ENCODE results near the gene COL5A3. TPM values are rescaled to one million over a fixed set of nuclear protein-coding genes. Genes with fewer than 3 reads are reported as not detected.

The COL5A3 gene
- total RNA-seq (under 1 TPM; 0.50 to 0.91 TPM), polyA plus RNA-seq (0.23 TPM)

- Mint-ChIP-seq H3K4me1 (peaks cover 24 to 37% (median 28%) of the 10 kb centered on the region in 3 donors), H3K36me3 (no peaks in the 10 kb centered on the region), H3K4me3 (peak within 1 kb of the TSS; percentile 18 to 88 (median 79)), H3K9me3 (peaks cover 0 to 2% (median 0%) of the 10 kb centered on the region in 5 donors), H3K27ac (peak within 1 kb of the TSS in 7 of 8 donors; percentile 15 to 90 (median 77)), H3K27me3 (peaks cover 36 to 66% of the 10 kb centered on the region in 2 donors)
- POLR2A ChIA-PET = no interaction called here
- Histone ChIP-seq H3K4me1 (ENCODE audit: insufficient read depth, low read length) (peaks cover 5% of the 10 kb centered on the region), H3K36me3 (ENCODE audit: insufficient read depth, low read length) (no peaks in the 10 kb centered on the region), H3K27me3 (ENCODE audit: insufficient read depth, low read length, poor library complexity, severe bottlenecking) (peaks cover 19% of the 10 kb centered on the region), H3K9me3 (ENCODE audit: low read length) (no peaks in the 10 kb centered on the region), H3K4me3 (ENCODE audit: low read length) (no peak within 1 kb of the TSS), H3K27ac (ENCODE audit: low read depth, low read length) (no peak within 1 kb of the TSS)
- CTCF ChIA-PET = interaction anchor here (1.5 kb wide), 1 partner anchor 10 kb away, joined by 5 read pairs; no protein-coding TSS in a partner anchor
- DNase-seq = no peak
Observed at GRCh38 chr19:10010247-10010691, at the start of gene COL5A3. Gene COL5A3 (minus strand): TSS chr19:10010504. CDS start chr19:10010385, 119 bp downstream.

DNA sequence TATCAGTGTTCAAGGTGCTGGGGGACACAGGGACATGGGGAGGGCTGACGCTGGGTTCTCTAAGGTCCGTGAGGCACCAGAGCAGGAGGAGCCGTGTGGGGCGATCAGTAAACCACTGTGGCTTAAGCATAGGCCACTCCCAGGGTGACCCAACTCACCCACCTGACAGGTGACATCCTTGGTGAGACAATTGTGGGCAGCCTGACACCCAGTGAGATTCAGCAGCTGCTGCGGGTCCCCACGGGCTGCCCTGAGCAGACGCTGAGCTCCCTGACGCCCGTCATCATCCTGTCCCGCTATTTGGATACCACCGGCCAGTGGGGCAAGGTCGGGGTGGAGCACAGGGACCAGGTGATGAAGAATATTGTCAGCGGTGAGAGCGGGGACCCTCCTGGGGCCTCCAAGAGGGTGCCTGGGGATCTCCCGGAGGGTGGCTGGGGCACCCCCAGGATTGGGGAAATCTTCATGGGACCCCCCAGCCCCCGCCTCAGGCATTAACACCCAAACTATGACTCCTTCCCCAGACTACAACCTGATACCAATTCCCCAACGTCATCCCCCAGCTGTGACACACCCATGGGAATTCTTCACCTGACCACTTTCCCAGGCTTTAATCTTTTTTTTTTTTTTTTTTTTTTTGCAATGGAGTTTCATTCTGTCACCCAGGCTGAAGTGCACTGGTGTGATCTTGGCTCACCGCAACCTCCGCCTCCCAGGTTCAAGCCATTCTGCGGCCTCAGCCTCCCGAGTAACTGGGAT lies 42.5 kb upstream of the COL5A3 start:
- no peak overlapping the region for H3K4me3 Mint-ChIP-seq
- CTCF ChIA-PET = interaction anchor here (0.7 kb wide), 1 partner anchor 1359 kb away, joined by 3 read pairs; no protein-coding TSS in a partner anchor
- no peaks in the 10 kb centered on the region for H3K4me1 ChIP-seq (ENCODE audit: insufficient read depth, low read length)

GRCh38 chr19:10049626-10050025 lies 39.3 kb upstream of the COL5A3 start:
- H3K27me3 Mint-ChIP-seq = peaks cover 13 to 24% of the 10 kb centered on the region in 2 donors
- H3K4me1 Mint-ChIP-seq = no peaks in the 10 kb centered on the region
- H3K4me3 Mint-ChIP-seq = no peak overlapping the region
- Histone ChIP-seq H3K4me1 (ENCODE audit: insufficient read depth, low read length) (no peaks in the 10 kb centered on the region), H3K4me3 (ENCODE audit: low read length) (no peak overlapping the region), H3K27me3 (ENCODE audit: insufficient read depth, low read length, poor library complexity, severe bottlenecking) (peaks cover 3% of the 10 kb centered on the region), H3K36me3 (ENCODE audit: insufficient read depth, low read length) (no peaks in the 10 kb centered on the region), H3K27ac (ENCODE audit: low read depth, low read length) (no peak overlapping the region), H3K9me3 (ENCODE audit: low read length) (no peaks in the 10 kb centered on the region)
- no peak overlapping the region for H3K27ac Mint-ChIP-seq
- no peak for DNase-seq
- peaks cover 0 to 2% (median 0%) of the 10 kb centered on the region in 5 donors for H3K9me3 Mint-ChIP-seq
- ChIA-PET CTCF (interaction anchor here (0.7 kb wide), 1 partner anchor 22 kb away, joined by 4 read pairs; no protein-coding TSS in a partner anchor), POLR2A (no interaction called here)
- no peaks in the 10 kb centered on the region for H3K36me3 Mint-ChIP-seq

More for the DNA sequence above, 42.5 kb upstream of the COL5A3 start:
- Histone ChIP-seq H3K36me3 (ENCODE audit: insufficient read depth, low read length) (no peaks in the 10 kb centered on the region), H3K9me3 (ENCODE audit: low read length) (no peaks in the 10 kb centered on the region), H3K27ac (ENCODE audit: low read depth, low read length) (no peak overlapping the region), H3K27me3 (ENCODE audit: insufficient read depth, low read length, poor library complexity, severe bottlenecking) (no peaks in the 10 kb centered on the region), H3K4me3 (ENCODE audit: low read length) (no peak overlapping the region)
- Mint-ChIP-seq H3K36me3 (no peaks in the 10 kb centered on the region), H3K27ac (peak overlapping the region in 1 of 8 donors; percentile 11), H3K4me1 (peaks cover 0 to 2% (median 0%) of the 10 kb centered on the region in 3 donors), H3K27me3 (peaks cover 1 to 7% of the 10 kb centered on the region in 2 donors), H3K9me3 (no peaks in the 10 kb centered on the region)
- DNase-seq = no peak
- POLR2A ChIA-PET = no interaction called here

- H3K4me1 Mint-ChIP-seq = no peaks in the 10 kb centered on the region
- H3K27ac Mint-ChIP-seq = peak overlapping the region in 1 of 8 donors; percentile 52
- Histone ChIP-seq H3K36me3 (ENCODE audit: insufficient read depth, low read length) (no peaks in the 10 kb centered on the region), H3K4me3 (ENCODE audit: low read length) (no peak overlapping the region), H3K27ac (ENCODE audit: low read depth, low read length) (no peak overlapping the region), H3K27me3 (ENCODE audit: insufficient read depth, low read length, poor library complexity, severe bottlenecking) (peaks cover 3% of the 10 kb centered on the region), H3K4me1 (ENCODE audit: insufficient read depth, low read length) (no peaks in the 10 kb centered on the region), H3K9me3 (ENCODE audit: low read length) (no peaks in the 10 kb centered on the region)
- H3K9me3 Mint-ChIP-seq = peaks cover 0 to 2% (median 0%) of the 10 kb centered on the region in 5 donors
- POLR2A ChIA-PET = no interaction called here
- no peak for DNase-seq
- CTCF ChIA-PET = no interaction called here
- H3K4me3 Mint-ChIP-seq = no peak overlapping the region
- H3K27me3 Mint-ChIP-seq = peaks cover 25 to 62% of the 10 kb centered on the region in 2 donors
- H3K36me3 Mint-ChIP-seq = no peaks in the 10 kb centered on the region
Observed at GRCh38 chr19:10045371-10045770, 35.1 kb upstream of the COL5A3 start.

GRCh38 chr19:10044390-10044789 lies 34.1 kb upstream of the COL5A3 start:
- H3K9me3 ChIP-seq (ENCODE audit: low read length) = no peaks in the 10 kb centered on the region
- CTCF ChIA-PET = no interaction called here
- DNase-seq = no peak
- H3K36me3 ChIP-seq (ENCODE audit: insufficient read depth, low read length) = no peaks in the 10 kb centered on the region
- Mint-ChIP-seq H3K27ac (no peak overlapping the region), H3K4me1 (no peaks in the 10 kb centered on the region), H3K4me3 (no peak overlapping the region), H3K36me3 (no peaks in the 10 kb centered on the region), H3K27me3 (peaks cover 27 to 63% of the 10 kb centered on the region in 2 donors), H3K9me3 (peaks cover 0 to 2% (median 0%) of the 10 kb centered on the region in 5 donors)
- POLR2A ChIA-PET = no interaction called here
- H3K4me3 ChIP-seq (ENCODE audit: low read length) = no peak overlapping the region
- no peak overlapping the region for H3K27ac ChIP-seq (ENCODE audit: low read depth, low read length)
- no peaks in the 10 kb centered on the region for H3K4me1 ChIP-seq (ENCODE audit: insufficient read depth, low read length)
- peaks cover 3% of the 10 kb centered on the region for H3K27me3 ChIP-seq (ENCODE audit: insufficient read depth, low read length, poor library complexity, severe bottlenecking)

DNA sequence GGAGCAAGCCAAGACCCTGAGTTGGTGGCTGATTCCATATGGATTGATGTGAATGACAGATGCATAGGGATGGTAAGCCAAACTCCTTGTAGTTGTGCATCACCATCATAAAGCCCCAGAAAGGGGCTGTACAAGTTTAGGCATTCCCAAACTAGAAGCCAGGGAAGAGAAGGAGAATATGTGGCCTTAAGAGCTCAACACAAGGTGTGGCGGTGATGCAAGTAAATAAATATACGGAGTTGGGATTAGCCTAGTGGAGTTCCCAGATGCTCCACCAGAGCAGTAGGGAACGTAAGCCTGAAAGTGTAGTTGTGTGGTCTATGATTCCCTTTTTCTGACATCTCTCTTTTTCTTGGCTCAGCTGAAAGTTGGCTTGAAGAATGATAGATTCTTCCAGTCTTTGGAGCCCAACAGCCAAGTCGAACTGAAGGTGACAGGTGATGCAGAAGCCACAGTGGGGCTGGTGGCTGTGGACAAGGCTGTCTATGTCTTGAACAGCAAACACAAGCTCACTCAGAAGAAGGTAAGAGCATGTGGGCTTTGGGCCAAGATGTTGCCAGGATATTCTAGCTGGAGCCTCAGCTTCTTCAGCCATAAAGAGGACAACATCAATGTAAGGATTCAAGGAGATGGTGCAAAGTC lies 33.1 kb upstream of the COL5A3 start:
- CTCF ChIA-PET = no interaction called here
- no peaks in the 10 kb centered on the region for H3K9me3 ChIP-seq (ENCODE audit: low read length)
- peaks cover 8% of the 10 kb centered on the region for H3K27me3 ChIP-seq (ENCODE audit: insufficient read depth, low read length, poor library complexity, severe bottlenecking)
- H3K36me3 ChIP-seq (ENCODE audit: insufficient read depth, low read length) = no peaks in the 10 kb centered on the region
- no peak overlapping the region for H3K4me3 Mint-ChIP-seq
- no peak overlapping the region for H3K27ac ChIP-seq (ENCODE audit: low read depth, low read length)
- no peak for DNase-seq
- no peaks in the 10 kb centered on the region for H3K4me1 ChIP-seq (ENCODE audit: insufficient read depth, low read length)
- H3K4me1 Mint-ChIP-seq = no peaks in the 10 kb centered on the region
- POLR2A ChIA-PET = no interaction called here
- peaks cover 29 to 73% of the 10 kb centered on the region in 2 donors for H3K27me3 Mint-ChIP-seq
- no peaks in the 10 kb centered on the region for H3K36me3 Mint-ChIP-seq
- no peak overlapping the region for H3K27ac Mint-ChIP-seq
- no peak overlapping the region for H3K4me3 ChIP-seq (ENCODE audit: low read length)
- peaks cover 0 to 2% (median 0%) of the 10 kb centered on the region in 5 donors for H3K9me3 Mint-ChIP-seq

DNA sequence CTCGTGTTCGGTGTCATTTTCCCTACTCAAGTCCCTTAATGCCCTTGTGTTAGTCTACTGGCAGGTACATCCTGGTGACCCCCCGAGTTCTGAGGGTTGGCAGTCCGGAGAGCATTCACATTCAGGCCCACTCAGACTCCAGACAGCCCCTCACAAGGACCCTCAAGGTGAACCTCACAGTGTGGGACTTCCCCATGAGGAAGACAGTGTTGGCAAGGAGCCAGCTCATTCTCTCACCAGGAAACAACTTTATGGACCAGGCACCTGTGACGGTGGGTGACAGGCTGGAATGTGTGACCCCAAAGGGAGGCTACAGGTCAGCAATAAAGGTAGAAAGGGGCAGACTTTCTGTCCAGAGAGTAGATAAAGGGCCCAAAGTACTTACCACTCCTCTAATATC lies 27.5 kb upstream of the COL5A3 start:
- Histone ChIP-seq H3K4me3 (ENCODE audit: low read length) (no peak overlapping the region), H3K4me1 (ENCODE audit: insufficient read depth, low read length) (no peaks in the 10 kb centered on the region), H3K36me3 (ENCODE audit: insufficient read depth, low read length) (no peaks in the 10 kb centered on the region), H3K27me3 (ENCODE audit: insufficient read depth, low read length, poor library complexity, severe bottlenecking) (peaks cover 13% of the 10 kb centered on the region), H3K27ac (ENCODE audit: low read depth, low read length) (no peak overlapping the region), H3K9me3 (ENCODE audit: low read length) (no peaks in the 10 kb centered on the region)
- ChIA-PET POLR2A (no interaction called here), CTCF (no interaction called here)
- H3K36me3 Mint-ChIP-seq = no peaks in the 10 kb centered on the region
- H3K4me1 Mint-ChIP-seq = no peaks in the 10 kb centered on the region
- no peaks in the 10 kb centered on the region for H3K9me3 Mint-ChIP-seq
- H3K27me3 Mint-ChIP-seq = peaks cover 16 to 46% of the 10 kb centered on the region in 2 donors
- DNase-seq = no peak
- no peak overlapping the region for H3K27ac Mint-ChIP-seq
- H3K4me3 Mint-ChIP-seq = no peak overlapping the region

GRCh38 chr19:10037367-10037766 lies 27.1 kb upstream of the COL5A3 start:
- Mint-ChIP-seq H3K36me3 (no peaks in the 10 kb centered on the region), H3K4me3 (no peak overlapping the region), H3K27ac (peak overlapping the region in 1 of 8 donors; percentile 75), H3K4me1 (no peaks in the 10 kb centered on the region), H3K9me3 (no peaks in the 10 kb centered on the region), H3K27me3 (peaks cover 15 to 46% of the 10 kb centered on the region in 2 donors)
- DNase-seq = no peak
- H3K27me3 ChIP-seq (ENCODE audit: insufficient read depth, low read length, poor library complexity, severe bottlenecking) = peaks cover 13% of the 10 kb centered on the region
- ChIA-PET CTCF (interaction anchor here (1.3 kb wide), 1 partner anchor 10 kb away, joined by 4 read pairs; no protein-coding TSS in a partner anchor), POLR2A (no interaction called here)
- H3K27ac ChIP-seq (ENCODE audit: low read depth, low read length) = no peak overlapping the region
- H3K9me3 ChIP-seq (ENCODE audit: low read length) = no peaks in the 10 kb centered on the region
- H3K4me3 ChIP-seq (ENCODE audit: low read length) = no peak overlapping the region
- no peaks in the 10 kb centered on the region for H3K36me3 ChIP-seq (ENCODE audit: insufficient read depth, low read length)
- no peaks in the 10 kb centered on the region for H3K4me1 ChIP-seq (ENCODE audit: insufficient read depth, low read length)

All from CD8-positive, alpha-beta memory T cell (primary cell).